Left ventricle myocardium inferior (tissue), 1 donor: Measurements from ENCODE around the gene CEP170B. TPM values are rescaled to one million over a fixed set of nuclear protein-coding genes. Genes with fewer than 3 reads are reported as not detected.
A peak's percentile ranks its signal among the peaks of the same experiment; 100 is the strongest.

Source experiments
- DNase-seq: peaks from one replicate; pipeline ENCODE4 v3.0.0-alpha.2; 2020
- H3K27ac ChIP-seq: fragments of 200-600 bp; replicated peaks from 2 replicates; pipeline ENCODE4 v1.8.0; 2021
- H3K27me3 ChIP-seq: fragments of 200-600 bp; 2 replicates; pipeline ENCODE4 v1.8.0; 2021; ENCODE audit warnings: low read depth
- H3K36me3 ChIP-seq: fragments of 200-600 bp; 2 replicates; pipeline ENCODE4 v1.8.0; 2021
- H3K4me1 ChIP-seq: fragments of 200-600 bp; 2 replicates; pipeline ENCODE4 v1.8.0; 2021
- H3K4me3 ChIP-seq: fragments of 200-600 bp; 2 replicates; pipeline ENCODE4 v1.8.0; 2021; ENCODE audit warnings: mild to moderate bottlenecking, moderate library complexity
- H3K9me3 ChIP-seq: fragments of 200-600 bp; replicated peaks from 2 replicates; pipeline ENCODE4 v1.8.0; 2021
- CTCF ChIP-seq: fragments of 200-600 bp; IDR thresholded peaks from 2 replicates; pipeline ENCODE4 v1.8.0; 2021; ENCODE audit warnings: antibody characterized with exemption, mild to moderate bottlenecking, borderline replicate concordance
- intact Hi-C: fragments of 100-400 bp; cut with micrococcal nuclease; formaldehyde crosslinking; loops from one replicate; pipeline ENCODE4 v1.11.0; 2022
- total RNA-seq: library from RNA; stranded (reverse); fragmentation: NEBNext Ultra II Directional; extraction: Animal tissue kit (Norgen Biotek cat#: 25700); gene quantifications from one replicate; pipeline ENCODE4 v1.2.1, GENCODE V29; 2021
- donor health status: DM: no; HTN: yes; CAD: no; lungs with severe emphysema.

Gene CEP170B
- total RNA-seq, 1 donor from 2014 or later: 11.7 TPM

DNA sequence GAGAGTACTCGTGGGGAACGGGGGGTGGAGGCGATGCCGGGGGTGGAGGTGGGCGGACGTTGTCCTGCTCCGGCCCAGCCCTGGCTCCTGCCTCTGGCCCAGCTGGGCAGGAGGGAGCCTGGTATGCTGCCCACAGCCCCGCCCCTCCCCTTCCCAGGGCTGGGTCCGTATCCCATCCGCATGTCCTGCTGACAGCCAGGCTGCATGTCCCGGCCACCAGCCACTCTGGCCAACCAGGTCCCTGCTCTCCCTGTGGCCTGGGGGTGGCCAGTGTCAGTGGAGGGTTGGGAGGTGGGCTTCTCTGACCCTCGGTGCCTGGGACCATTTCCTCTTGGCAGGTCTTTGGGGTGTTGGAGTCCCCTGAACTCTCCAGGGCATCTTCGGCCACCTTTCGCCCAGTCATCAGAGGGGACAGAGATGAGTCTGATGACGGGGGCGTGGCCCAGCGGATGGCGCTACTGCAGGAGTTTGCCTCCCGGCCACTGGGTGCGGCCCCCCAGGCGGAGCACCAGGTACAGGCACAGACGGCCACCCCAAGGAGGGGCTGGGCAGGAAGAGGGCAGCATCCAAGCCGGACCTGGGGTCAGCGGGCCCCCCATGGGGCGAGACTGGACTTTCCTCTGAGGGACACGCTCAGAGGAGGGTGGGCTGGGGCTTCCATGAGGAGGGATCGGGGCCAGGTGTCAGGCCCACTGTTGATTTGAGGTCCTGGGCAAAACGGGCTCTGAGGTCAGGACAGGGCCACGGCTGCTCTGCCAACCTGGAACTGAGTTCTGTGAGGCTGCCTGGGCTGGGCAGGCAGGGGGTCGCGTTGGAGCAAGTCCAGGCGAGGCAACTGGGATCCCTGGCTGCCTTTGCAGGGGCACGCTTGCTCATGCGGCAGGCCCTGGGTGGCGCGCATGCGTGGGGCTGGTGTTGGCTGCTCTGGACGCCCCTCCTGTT is 20.2 kb downstream of the CEP170B start:
- no peak for TF ChIP-seq CTCF
- Histone ChIP-seq H3K4me1 (peaks cover 16% of the 10 kb centered on the region), H3K36me3 (peaks cover 51% of the 10 kb centered on the region), H3K27ac (no peak overlapping the region), H3K9me3 (no peaks in the 10 kb centered on the region), H3K4me3 (no peak overlapping the region), H3K27me3 (no peaks in the 10 kb centered on the region)
- intact Hi-C loops: no loop called here
- DNase-seq: peak; percentile 15

- peaks cover 46% of the 10 kb centered on the region for H3K36me3 ChIP-seq
- intact Hi-C loops: no loop called here
- no peaks in the 10 kb centered on the region for H3K9me3 ChIP-seq
- no peak overlapping the region for H3K4me3 ChIP-seq
- H3K27ac ChIP-seq: no peak overlapping the region
- peak; percentile 13 for DNase-seq
- H3K4me1 ChIP-seq: peaks cover 9% of the 10 kb centered on the region
- TF ChIP-seq CTCF: no peak
- H3K27me3 ChIP-seq: no peaks in the 10 kb centered on the region
These were observed 21.1 kb downstream of the CEP170B start for GRCh38 chr14:104885973-104886689.

- TF ChIP-seq CTCF: no peak
- Histone ChIP-seq H3K4me3 (no peak overlapping the region), H3K36me3 (peaks cover 46% of the 10 kb centered on the region), H3K27me3 (no peaks in the 10 kb centered on the region), H3K9me3 (no peaks in the 10 kb centered on the region), H3K27ac (no peak overlapping the region), H3K4me1 (peaks cover under 1% of the 10 kb centered on the region)
- peak; percentile 15 for DNase-seq
- intact Hi-C loops: no loop called here
These were observed 21.9 kb downstream of the CEP170B start for GRCh38 chr14:104886690-104887622.

- H3K9me3 ChIP-seq: no peaks in the 10 kb centered on the region
- TF ChIP-seq CTCF: no peak
These were observed 22.8 kb downstream of the CEP170B start for GRCh38 chr14:104887623-104888488.

More at GRCh38 chr14:104887623-104888488, 22.8 kb downstream of the CEP170B start:
- Histone ChIP-seq H3K4me1 (no peaks in the 10 kb centered on the region), H3K27ac (no peak overlapping the region), H3K27me3 (no peaks in the 10 kb centered on the region), H3K36me3 (peaks cover 46% of the 10 kb centered on the region), H3K4me3 (no peak overlapping the region)
- intact Hi-C loops: no loop called here
- DNase-seq: peak; percentile 14
